GM19043 (cell line): Measurements from ENCODE around the gene EIF4A3.

Experiments used
- ATAC-seq: cut with Tn5 transposase; IDR thresholded peaks from one replicate; pipeline ENCODE4 v1.9.1; 2021; ENCODE audit warnings: low read depth; ENCODE audit not compliant: unreplicated experiment

EIF4A3 gene

DNA sequence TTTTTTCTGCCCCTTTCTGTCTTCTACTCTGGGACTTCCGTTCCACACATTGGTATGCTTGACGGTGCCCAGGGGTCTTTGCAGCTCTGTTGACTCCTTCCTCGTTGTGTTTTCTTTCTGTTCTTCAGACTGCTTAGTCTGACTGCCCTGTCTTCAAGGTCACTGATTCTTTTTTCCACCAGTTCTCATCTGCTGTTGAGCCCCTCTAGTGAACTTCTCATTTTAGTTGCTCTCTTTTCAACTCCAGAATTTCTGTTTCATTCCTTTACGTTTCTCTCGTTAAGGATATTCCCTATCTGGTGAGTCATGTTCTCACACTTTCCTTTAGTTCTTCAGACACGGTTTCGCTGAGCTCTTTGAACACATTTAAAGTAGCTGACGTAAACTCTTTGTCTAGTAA, 31.8 kb downstream of the EIF4A3 start:
- ATAC-seq: no peak

DNA sequence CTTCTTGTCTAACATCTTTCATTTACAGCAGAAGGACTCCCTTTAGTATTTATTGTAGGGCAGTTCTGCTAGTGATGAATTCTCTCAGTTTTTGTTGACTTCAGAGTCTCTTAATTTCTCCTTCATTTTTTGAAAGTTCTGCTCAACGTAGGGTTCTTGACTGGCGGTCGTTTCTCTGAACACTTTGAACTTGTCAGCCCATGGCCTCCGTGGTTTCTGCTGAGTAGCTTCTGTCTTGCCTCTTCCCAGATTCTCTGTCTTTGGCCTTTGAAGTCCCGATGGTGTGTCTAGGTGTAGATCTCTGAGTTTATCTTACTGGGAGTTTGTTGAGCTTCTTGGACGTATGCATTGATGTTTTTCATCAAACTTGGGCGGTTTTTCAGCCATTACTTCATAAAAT, 32.2 kb downstream of the EIF4A3 start:
- no peak for ATAC-seq

DNA sequence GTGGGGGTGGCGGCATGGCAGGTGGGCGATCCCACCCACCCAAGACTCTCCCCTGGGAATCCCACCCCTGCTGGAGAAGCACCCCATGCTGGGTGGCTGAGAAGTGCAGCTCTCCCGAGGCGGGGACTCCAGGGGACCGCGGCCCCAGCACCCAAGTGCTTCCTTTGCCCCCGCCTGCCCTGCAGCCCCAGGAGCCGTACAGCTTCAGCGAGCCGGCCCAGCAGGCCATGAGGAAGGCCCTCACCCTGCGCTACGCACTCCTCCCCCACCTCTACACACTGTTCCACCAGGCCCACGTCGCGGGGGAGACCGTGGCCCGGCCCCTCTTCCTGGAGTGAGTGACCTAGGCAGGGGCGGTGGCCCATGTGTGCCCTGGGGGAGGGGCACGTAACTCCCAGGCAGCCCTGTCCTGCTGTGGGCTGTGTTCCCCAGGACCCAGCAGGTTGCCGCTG, 33.9 kb downstream of the EIF4A3 start:
- no peak for ATAC-seq

DNA sequence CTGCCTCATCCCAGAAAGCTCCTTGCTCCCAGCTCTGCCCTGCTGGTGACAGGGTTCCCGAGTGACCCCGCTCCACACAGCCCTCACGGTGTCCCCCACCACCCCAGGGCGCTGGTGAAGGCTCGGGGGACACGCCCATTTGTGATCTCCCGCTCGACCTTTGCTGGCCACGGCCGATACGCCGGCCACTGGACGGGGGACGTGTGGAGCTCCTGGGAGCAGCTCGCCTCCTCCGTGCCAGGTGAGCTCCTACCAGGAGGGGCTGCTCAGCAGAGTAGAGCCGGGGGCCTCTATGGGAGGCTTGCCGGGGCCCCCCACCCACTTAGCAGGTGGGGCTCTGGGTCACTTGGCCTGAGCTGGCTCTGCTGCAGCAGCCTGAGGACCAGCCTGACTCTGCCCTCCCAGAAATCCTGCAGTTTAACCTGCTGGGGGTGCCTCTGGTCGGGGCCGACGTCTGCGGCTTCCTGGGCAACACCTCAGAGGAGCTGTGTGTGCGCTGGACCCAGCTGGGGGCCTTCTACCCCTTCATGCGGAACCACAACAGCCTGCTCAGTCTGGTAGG, 34.4 kb downstream of the EIF4A3 start:
- ATAC-seq: no peak

DNA sequence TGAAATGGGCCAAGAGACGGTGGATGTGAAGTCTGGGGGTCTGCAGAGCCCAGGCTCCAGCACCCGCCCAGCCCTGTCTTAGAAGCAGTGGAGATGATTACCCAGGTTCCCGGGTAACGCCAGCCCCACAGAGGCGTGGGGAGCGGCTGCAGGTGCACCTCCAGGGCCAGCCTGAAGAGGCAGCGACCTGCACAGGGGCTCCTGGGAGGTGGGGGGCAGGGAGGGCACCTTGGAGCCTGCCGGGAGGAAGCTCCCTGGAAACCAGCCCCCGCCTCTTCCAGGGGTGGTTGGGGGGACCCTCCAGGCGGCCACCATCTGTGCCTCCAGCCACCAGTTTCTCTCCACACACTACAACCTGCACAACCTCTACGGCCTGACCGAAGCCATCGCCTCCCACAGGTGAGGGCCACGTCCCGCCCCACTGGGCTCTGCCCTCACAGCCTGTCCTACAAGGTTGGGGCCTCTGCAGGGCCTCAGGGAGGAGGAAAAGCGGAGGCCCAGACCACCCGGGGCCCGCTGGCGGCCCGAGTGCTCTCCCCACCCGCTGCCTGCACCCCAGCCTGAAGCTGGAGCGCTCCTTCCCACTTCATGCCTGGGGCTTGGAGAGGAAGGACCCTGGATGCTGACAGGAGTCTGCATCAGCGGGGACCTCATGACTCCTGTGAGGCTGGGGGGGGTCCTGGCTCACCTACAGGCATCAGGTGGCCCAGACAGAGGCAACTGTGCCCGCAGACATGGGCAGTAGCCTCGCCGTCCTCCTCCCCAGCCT, 35.0 kb downstream of the EIF4A3 start:
- ATAC-seq: no peak

DNA sequence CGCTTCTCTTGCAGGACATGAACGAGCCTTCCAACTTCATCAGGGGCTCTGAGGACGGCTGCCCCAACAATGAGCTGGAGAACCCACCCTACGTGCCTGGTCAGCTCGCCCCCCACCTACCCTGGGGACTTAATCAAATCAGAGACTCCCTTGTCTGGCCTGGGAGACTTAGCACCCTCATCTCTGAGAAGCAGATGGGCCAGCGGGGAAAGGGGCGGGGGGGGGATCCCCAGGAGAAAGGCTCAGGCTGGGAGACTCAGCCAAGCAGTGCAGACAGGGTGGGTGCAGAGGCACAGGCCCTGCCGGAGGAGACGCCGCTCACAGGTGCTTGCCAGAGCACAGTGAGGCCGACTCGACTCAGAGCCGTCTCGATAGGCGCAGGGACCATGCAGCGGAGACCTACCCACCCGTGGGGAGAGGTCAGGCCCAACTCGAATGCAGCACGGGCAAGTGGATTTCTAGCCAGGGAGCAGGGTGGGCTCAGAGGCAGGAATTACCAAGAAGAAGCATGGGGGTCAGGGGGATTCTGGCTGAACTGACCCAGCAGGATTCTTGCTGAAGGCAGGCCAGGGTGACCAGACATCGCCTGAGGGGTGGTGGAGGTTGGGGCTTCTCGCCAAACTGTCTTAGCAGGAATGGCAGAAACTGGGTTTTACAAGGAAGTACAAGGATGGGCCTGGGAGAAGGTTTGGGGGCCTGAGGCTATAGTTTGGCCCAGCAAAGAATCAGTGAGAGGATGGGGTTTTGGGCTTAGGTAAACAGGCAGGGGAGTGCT, 35.8 kb downstream of the EIF4A3 start:
- ATAC-seq: no peak

DNA sequence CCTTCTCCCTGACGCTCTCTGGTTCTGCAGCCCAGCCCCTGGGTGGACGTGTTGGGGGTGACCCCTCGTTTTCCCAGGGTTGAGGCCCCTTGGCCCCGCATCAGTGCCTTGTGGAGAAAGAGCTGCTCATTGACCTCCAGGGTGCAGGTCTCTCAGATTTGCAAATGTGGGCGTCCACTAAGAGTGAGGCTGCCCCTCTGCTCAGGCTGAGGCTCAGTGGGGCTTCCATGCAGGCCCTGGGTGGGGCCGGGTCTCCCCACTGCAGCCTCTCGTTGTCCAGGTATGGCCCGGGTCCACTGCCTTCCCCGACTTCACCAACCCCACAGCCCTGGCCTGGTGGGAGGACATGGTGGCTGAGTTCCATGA, 36.5 kb downstream of the EIF4A3 start:
- no peak for ATAC-seq

DNA sequence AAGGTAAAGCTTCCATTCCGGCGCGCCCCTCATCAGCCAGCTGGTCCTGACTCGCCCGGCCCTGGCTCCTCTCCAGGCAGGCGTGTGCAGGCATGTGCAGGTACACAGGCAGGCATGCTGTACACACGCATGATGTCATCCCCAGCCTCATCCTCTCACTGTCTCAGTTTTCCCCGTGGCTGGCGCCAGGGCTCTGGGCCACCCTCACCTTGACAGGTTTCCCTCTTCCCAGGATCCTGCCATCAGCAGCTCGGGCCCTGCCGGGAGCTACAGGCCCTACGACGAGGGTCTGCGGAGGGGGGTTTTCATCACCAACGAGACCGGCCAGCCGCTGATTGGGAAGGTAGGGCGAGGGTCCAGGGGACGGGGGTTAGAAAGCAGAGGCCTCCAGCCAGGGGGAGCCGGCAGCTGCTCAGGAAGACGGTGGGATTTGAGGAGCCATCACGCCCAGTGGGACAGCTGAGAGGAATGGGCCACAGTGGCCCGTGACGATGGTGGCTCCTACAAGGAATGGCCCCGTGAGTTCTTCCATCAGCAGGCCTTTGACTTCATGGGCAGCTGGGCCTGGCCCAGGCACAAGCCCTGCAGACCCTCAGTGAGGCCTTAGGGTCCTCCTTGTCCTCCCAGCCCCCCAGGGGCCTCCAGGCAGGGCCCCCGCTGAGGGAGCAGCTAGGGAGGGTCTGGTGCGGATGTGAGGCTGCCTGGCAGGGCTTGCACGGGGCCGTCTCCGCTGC, 37.0 kb downstream of the EIF4A3 start:
- ATAC-seq: no peak

DNA sequence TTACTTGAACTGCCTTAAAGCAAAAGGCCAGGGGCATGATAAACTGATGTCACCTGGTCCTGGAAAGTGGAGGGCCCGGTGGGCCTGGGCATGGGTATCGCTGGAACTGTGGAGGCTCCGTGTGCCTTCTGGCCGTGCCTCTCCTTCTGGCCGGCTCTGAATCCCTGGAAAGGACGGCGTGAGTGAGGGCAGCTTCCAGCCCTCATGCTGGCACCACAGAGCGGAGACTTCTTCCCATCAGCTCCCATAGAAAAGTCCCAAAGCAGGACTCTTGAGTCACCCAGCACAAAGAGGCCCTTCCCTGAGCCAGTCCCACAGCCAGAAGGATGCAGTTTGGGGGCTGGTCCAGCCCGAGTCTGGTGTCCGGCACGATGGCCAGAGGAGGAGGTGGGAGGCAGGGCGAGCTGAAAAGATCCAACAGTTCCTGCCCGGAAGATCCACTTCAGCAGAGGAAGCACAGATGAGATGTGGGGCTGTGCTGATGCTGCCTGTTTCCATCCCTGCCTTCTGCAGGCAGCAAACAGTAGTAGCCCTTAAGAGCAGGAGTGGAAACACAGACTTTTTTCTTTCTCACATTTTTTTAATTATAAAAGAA, 37.8 kb downstream of the EIF4A3 start:
- ATAC-seq: no peak

DNA sequence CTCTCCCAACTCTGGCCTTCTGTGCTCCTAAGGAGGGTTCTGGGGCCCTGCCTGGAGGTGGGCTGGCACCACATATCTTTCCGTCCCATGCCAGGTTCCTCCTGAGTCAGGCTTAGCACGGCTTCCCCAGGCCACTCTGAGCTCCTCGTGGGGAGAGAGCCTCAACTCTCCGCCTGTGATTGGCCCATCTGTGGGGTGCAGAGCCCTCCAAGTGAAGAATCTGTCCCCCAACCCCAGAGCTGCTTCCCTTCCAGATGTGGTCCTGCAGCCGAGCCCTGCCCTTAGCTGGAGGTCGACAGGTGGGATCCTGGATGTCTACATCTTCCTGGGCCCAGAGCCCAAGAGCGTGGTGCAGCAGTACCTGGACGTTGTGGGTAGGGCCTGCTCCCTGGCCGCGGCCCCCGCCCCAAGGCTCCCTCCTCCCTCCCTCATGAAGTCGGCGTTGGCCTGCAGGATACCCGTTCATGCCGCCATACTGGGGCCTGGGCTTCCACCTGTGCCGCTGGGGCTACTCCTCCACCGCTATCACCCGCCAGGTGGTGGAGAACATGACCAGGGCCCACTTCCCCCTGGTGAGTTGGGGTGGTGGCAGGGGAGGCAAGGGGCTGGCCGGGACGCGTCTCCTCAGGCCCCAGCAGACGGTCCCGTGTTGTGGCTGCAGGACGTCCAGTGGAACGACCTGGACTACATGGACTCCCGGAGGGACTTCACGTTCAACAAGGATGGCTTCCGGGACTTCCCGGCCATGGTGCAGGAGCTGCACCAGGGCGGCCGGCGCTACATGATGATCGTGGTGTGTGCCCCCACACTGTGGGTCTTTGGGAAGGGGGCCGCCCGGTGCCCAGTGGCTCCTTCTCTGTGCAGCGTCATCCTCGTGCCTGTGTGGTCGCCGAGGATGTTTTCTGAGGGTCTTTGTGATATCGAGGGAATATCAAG, 38.6 kb downstream of the EIF4A3 start:
- no peak for ATAC-seq

DNA sequence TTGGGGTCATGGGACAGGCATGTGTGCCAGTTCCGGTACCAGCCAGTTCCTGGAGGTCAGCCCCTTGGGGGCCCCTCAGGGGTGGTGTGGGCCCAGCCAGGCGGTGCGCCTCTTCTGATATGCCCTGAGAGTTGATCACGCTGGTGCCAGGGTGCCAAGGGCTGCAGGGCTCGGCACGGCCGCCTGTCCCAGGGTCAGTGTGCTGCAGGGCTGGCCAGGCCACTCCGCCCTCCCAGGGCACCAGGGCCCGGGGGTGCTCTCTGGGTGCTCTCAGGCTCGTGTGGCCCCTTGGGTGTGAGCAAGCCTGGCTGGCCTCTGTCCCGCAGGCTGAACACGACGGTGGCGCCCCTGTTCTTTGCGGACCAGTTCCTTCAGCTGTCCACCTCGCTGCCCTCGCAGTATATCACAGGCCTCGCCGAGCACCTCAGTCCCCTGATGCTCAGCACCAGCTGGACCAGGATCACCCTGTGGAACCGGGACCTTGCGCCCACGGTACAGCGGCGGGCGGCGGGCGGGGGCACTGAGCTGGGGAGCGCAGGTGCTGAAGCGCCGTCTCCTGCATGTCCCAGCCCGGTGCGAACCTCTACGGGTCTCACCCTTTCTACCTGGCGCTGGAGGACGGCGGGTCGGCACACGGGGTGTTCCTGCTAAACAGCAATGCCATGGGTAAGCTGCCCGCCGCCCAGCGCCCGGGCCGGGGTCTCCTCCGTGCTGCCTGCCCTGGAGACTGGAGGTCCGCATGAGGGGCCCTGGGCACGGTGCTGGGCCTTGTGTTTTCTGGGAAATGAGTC, 39.5 kb downstream of the EIF4A3 start:
- ATAC-seq: no peak

DNA sequence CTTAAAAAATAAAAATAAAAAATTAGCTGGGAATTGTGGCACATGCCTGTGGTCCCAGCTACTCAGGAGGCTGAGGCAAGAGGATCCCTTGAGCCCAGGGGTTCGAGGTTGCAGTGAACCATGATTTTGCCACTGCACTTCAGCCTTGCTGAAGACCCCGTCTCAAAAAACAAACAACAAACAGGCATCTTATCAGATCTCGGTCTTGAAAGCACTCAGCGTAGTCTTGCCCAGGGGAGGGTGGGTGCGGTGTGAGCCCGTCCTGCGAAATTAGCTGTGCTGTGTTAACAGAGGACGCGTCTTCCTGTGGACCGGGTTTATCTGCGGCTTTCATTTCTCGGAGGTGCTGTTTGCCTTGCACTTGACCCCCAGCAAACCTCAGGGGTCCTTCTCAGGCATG, 40.2 kb downstream of the EIF4A3 start:
- ATAC-seq: no peak

DNA sequence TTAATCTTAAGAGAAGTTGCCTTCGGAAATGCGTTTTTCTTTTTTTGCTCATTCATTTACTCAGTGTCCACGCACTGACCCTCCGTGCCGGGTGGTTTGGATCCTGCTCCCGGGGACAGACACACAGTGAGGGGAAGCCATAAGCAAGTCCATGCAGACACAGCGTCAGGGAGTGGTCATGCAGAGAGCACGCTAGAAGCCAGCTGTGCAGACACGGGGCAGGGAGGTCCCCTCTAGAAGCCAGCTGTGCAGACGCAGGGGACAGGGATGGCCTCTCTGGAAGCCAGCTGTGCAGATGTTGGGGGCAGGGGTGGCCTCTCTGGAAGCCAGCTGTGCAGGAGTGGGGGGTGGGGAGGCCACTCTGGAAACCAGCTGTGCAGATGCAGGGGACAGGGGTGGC, 40.8 kb downstream of the EIF4A3 start:
- no peak for ATAC-seq

DNA sequence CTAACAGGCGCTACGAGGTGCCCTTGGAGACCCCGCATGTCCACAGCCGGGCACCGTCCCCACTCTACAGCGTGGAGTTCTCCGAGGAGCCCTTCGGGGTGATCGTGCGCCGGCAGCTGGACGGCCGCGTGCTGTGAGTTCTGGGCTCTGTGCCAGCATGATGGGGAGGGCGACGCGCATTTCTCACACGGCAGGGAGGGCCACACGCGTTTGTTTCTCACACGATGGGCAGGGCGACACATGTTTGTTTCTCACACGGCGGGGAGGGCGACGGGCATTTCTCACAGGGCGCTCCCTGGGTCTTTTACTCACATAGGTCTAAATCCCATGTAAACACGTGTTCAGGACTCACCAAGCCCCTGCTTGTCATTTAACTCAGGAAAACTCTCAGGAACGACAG, 41.2 kb downstream of the EIF4A3 start:
- no peak for ATAC-seq

DNA sequence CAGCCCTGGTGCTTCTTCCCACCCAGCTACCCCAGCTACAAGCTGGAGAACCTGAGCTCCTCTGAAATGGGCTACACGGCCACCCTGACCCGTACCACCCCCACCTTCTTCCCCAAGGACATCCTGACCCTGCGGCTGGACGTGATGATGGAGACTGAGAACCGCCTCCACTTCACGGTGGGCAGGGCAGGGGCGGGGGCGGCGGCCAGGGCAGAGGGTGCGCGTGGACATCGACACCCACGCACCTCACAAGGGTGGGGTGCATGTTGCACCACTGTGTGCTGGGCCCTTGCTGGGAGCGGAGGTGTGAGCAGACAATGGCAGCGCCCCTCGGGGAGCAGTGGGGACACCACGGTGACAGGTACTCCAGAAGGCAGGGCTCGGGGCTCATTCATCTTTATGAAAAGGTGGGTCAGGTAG, 42.0 kb downstream of the EIF4A3 start:
- no peak for ATAC-seq

DNA sequence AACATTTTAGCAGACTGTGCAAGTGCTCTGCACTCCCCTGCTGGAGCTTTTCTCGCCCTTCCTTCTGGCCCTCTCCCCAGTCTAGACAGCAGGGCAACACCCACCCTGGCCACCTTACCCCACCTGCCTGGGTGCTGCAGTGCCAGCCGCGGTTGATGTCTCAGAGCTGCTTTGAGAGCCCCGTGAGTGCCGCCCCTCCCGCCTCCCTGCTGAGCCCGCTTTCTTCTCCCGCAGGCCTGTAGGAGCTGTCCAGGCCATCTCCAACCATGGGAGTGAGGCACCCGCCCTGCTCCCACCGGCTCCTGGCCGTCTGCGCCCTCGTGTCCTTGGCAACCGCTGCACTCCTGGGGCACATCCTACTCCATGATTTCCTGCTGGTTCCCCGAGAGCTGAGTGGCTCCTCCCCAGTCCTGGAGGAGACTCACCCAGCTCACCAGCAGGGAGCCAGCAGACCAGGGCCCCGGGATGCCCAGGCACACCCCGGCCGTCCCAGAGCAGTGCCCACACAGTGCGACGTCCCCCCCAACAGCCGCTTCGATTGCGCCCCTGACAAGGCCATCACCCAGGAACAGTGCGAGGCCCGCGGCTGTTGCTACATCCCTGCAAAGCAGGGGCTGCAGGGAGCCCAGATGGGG, 42.5 kb downstream of the EIF4A3 start:
- ATAC-seq: no peak

DNA sequence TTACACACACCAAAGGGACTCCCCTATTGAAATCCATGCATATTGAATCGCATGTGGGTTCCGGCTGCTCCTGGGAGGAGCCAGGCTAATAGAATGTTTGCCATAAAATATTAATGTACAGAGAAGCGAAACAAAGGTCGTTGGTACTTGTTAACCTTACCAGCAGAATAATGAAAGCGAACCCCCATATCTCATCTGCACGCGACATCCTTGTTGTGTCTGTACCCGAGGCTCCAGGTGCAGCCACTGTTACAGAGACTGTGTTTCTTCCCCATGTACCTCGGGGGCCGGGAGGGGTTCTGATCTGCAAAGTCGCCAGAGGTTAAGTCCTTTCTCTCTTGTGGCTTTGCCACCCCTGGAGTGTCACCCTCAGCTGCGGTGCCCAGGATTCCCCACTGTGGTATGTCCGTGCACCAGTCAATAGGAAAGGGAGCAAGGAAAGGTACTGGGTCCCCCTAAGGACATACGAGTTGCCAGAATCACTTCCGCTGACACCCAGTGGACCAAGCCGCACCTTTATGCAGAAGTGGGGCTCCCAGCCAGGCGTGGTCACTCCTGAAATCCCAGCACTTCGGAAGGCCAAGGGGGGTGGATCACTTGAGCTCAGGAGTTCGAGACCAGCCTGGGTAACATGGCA, 43.4 kb downstream of the EIF4A3 start:
- ATAC-seq: no peak
